KOPT-K1 (cell line): ENCODE measurements around the gene ITPK1.

Source experiments
- H3K27ac ChIP-seq: fragments of 200-600 bp; sonication (generic); 2 replicates; pipeline ENCODE4 v1.5.1; 2016; ENCODE audit warnings: antibody characterized with exemption, mild to moderate bottlenecking, low read depth, low read length; ENCODE audit not compliant: poor library complexity, severe bottlenecking
- H3K36me3 ChIP-seq: fragments of 200-600 bp; sonication (generic); 2 replicates; pipeline ENCODE4 v1.5.1; 2017; ENCODE audit warnings: antibody characterized with exemption, mild to moderate bottlenecking, low read length, moderate library complexity; ENCODE audit not compliant: insufficient read depth
- H3K9me3 ChIP-seq: fragments of 200-600 bp; sonication (generic); 2 replicates; pipeline ENCODE4 v1.5.1; 2017; ENCODE audit warnings: antibody characterized with exemption, low read length, mild to moderate bottlenecking; ENCODE audit not compliant: insufficient read depth, poor library complexity, severe bottlenecking

Gene ITPK1

GRCh38 chr14:93033084-93033982 lies 82.4 kb downstream of the ITPK1 start:
- peak overlapping the region; percentile 41 for H3K27ac ChIP-seq
- H3K9me3 ChIP-seq = no peaks in the 10 kb centered on the region
- H3K36me3 ChIP-seq = peaks cover 9% of the 10 kb centered on the region; the same call in 1 of the 2 replicates

- Histone ChIP-seq H3K27ac (peak overlapping the region; percentile 41), H3K36me3 (peaks cover 9% of the 10 kb centered on the region; the same call in 1 of the 2 replicates), H3K9me3 (no peaks in the 10 kb centered on the region)
Observed at GRCh38 chr14:93032421-93032936, 83.2 kb downstream of the ITPK1 start.

- Histone ChIP-seq H3K9me3 (no peaks in the 10 kb centered on the region), H3K27ac (no peak overlapping the region), H3K36me3 (peaks cover 9% of the 10 kb centered on the region; the same call in 1 of the 2 replicates)
Observed at GRCh38 chr14:93031505-93032315, 84.0 kb downstream of the ITPK1 start.

GRCh38 chr14:93030761-93031160 lies 85.0 kb downstream of the ITPK1 start:
- Histone ChIP-seq H3K9me3 (no peaks in the 10 kb centered on the region), H3K27ac (no peak overlapping the region), H3K36me3 (peaks cover 9% of the 10 kb centered on the region; the same call in 1 of the 2 replicates)

- no peak overlapping the region for H3K27ac ChIP-seq
- peaks cover 9% of the 10 kb centered on the region; the same call in 1 of the 2 replicates for H3K36me3 ChIP-seq
- H3K9me3 ChIP-seq = no peaks in the 10 kb centered on the region
Observed at GRCh38 chr14:93029911-93030508, 85.7 kb downstream of the ITPK1 start.

GRCh38 chr14:93029417-93029816 lies 86.3 kb downstream of the ITPK1 start:
- peak overlapping the region; percentile 10 for H3K27ac ChIP-seq
- H3K36me3 ChIP-seq = peaks cover 9% of the 10 kb centered on the region; the same call in 1 of the 2 replicates
- H3K9me3 ChIP-seq = no peaks in the 10 kb centered on the region

GRCh38 chr14:93028724-93029076 lies 87.0 kb downstream of the ITPK1 start:
- Histone ChIP-seq H3K27ac (peak overlapping the region; percentile 10), H3K9me3 (no peaks in the 10 kb centered on the region), H3K36me3 (peaks cover 9% of the 10 kb centered on the region; the same call in 1 of the 2 replicates)

- Histone ChIP-seq H3K36me3 (peaks cover 9% of the 10 kb centered on the region; the same call in 1 of the 2 replicates), H3K27ac (no peak overlapping the region), H3K9me3 (no peaks in the 10 kb centered on the region)
Observed at GRCh38 chr14:93027810-93028723, 87.7 kb downstream of the ITPK1 start.

- no peaks in the 10 kb centered on the region for H3K9me3 ChIP-seq
- H3K27ac ChIP-seq = no peak overlapping the region
- H3K36me3 ChIP-seq = peaks cover 9% of the 10 kb centered on the region; the same call in 1 of the 2 replicates
Observed at GRCh38 chr14:93026339-93026738, 89.4 kb downstream of the ITPK1 start.

GRCh38 chr14:93025055-93025454 lies 90.7 kb downstream of the ITPK1 start:
- H3K27ac ChIP-seq = peak overlapping the region; percentile 61
- peaks cover 2% of the 10 kb centered on the region; the same call in 1 of the 2 replicates for H3K36me3 ChIP-seq
- no peaks in the 10 kb centered on the region for H3K9me3 ChIP-seq

- H3K9me3 ChIP-seq = no peaks in the 10 kb centered on the region
- no peaks in the 10 kb centered on the region for H3K36me3 ChIP-seq
- H3K27ac ChIP-seq = peak overlapping the region; percentile 61
Observed at GRCh38 chr14:93024493-93024892, 91.2 kb downstream of the ITPK1 start.

GRCh38 chr14:93023802-93024434 lies 91.8 kb downstream of the ITPK1 start:
- no peaks in the 10 kb centered on the region for H3K36me3 ChIP-seq
- H3K9me3 ChIP-seq = no peaks in the 10 kb centered on the region
- peak overlapping the region; percentile 61 for H3K27ac ChIP-seq

GRCh38 chr14:93023039-93023438 lies 92.7 kb downstream of the ITPK1 start:
- H3K9me3 ChIP-seq = no peaks in the 10 kb centered on the region

More at GRCh38 chr14:93023039-93023438, 92.7 kb downstream of the ITPK1 start:
- Histone ChIP-seq H3K27ac (no peak overlapping the region), H3K36me3 (no peaks in the 10 kb centered on the region)
